PC-3 (cell line): Measurements from ENCODE around the gene SLC25A6. TPM values are rescaled to one million over a fixed set of nuclear protein-coding genes. Genes with fewer than 3 reads are reported as not detected.
A peak's percentile ranks its signal among the peaks of the same experiment; 100 is the strongest.

Source experiments
- ATAC-seq: fragments of 200-7000 bp; cut with Tn5 transposase; 2 replicates; pipeline ENCODE4 v1.9.1; 2020; ENCODE audit warnings: mild to moderate bottlenecking, moderate library complexity
- BruUV-seq: library from RNA; stranded (reverse); fragments of 400-500 nt; replicated peaks from 2 replicates; lab custom pipeline; 2021; lab: Mats Ljungman, UMichigan
- CTCF ChIA-PET: fragments of 300-600 bp; sonication (Branson Sonifier 250); formaldehyde crosslinking; loops from one replicate; lab custom pipeline; 2022; ENCODE audit warnings: antibody characterized with exemption; lab: Charles Lee
- POLR2A ChIA-PET: fragments of 300-600 bp; sonication (Branson Sonifier 250); formaldehyde crosslinking; loops from one replicate; lab custom pipeline; 2022; ENCODE audit warnings: antibody characterized with exemption; ENCODE audit not compliant: unreplicated experiment; lab: Charles Lee
- DNase-seq: peaks from one replicate; pipeline ENCODE4 v3.0.0-alpha.2; 2015
- H2AFZ ChIP-seq: fragments of 300-600 bp; sonication (generic); 2 replicates; pipeline ENCODE4 v1.6.0; 2016; ENCODE audit warnings: antibody characterized with exemption, low read length
- H3F3A ChIP-seq: fragments of 300-600 bp; sonication (generic); one replicate; pipeline ENCODE4 v1.6.0; 2017; ENCODE audit warnings: antibody characterized with exemption, low read length, control low read depth, mild to moderate bottlenecking; ENCODE audit not compliant: unreplicated experiment
- H3K27ac ChIP-seq: fragments of 300-600 bp; sonication (generic); 2 replicates; pipeline ENCODE4 v1.5.1; 2016; ENCODE audit warnings: mild to moderate bottlenecking, low read length
- H3K27me3 ChIP-seq: fragments of 300-600 bp; sonication (generic); 2 replicates; pipeline ENCODE4 v1.6.1; 2016; ENCODE audit warnings: low read length, mixed read lengths
- H3K36me3 ChIP-seq: fragments of 300-600 bp; sonication (generic); 2 replicates; pipeline ENCODE4 v1.6.1; 2016; ENCODE audit warnings: low read depth, mixed run types, low read length, mixed read lengths
- H3K4me1 ChIP-seq: fragments of 300-600 bp; sonication (generic); 2 replicates; pipeline ENCODE4 v1.5.1; 2016; ENCODE audit warnings: low read length; ENCODE audit not compliant: insufficient read depth
- H3K4me2 ChIP-seq: fragments of 300-600 bp; sonication (generic); 2 replicates; pipeline ENCODE4 v1.6.0; 2016; ENCODE audit warnings: low read length
- H3K4me3 ChIP-seq: fragments of 300-600 bp; sonication (generic); 2 replicates; pipeline ENCODE4 v1.5.1; 2016; ENCODE audit warnings: mild to moderate bottlenecking, low read length, mixed read lengths
- H3K79me2 ChIP-seq: fragments of 300-600 bp; sonication (generic); 2 replicates; pipeline ENCODE4 v1.6.1; 2017; ENCODE audit warnings: low read length, mixed read lengths
- H3K9ac ChIP-seq: fragments of 300-600 bp; sonication (generic); 2 replicates; pipeline ENCODE4 v1.6.0; 2016; ENCODE audit warnings: mild to moderate bottlenecking, low read length
- H3K9me2 ChIP-seq: fragments of 300-600 bp; sonication (generic); replicated peaks from 2 replicates; pipeline ENCODE4 v1.6.1; 2016; ENCODE audit warnings: mixed run types, low read length, mixed read lengths
- H3K9me3 ChIP-seq: fragments of 300-600 bp; sonication (generic); 2 replicates; pipeline ENCODE4 v1.6.1; 2016; ENCODE audit warnings: low read length, mixed read lengths
- H4K20me1 ChIP-seq: fragments of 300-600 bp; sonication (generic); 2 replicates; pipeline ENCODE4 v1.6.1; 2016; ENCODE audit warnings: low read length, mixed read lengths
- CTCF ChIP-seq: fragments of 300-600 bp; sonication (generic); conservative IDR thresholded peaks from 2 replicates; pipeline ENCODE4 v1.5.1; 2017; ENCODE audit warnings: antibody characterized with exemption, low read depth, mild to moderate bottlenecking, low read length
- EZH2 ChIP-seq: fragments of 300-600 bp; sonication (generic); IDR thresholded peaks from one replicate; pipeline ENCODE4 v1.6.1; 2017; ENCODE audit warnings: antibody characterized with exemption, mild to moderate bottlenecking, low read length; ENCODE audit not compliant: unreplicated experiment
- EZH2phosphoT487 ChIP-seq: fragments of 300-600 bp; sonication (generic); IDR thresholded peaks from 2 replicates; pipeline ENCODE4 v1.6.1; 2018; ENCODE audit warnings: mild to moderate bottlenecking, antibody characterized with exemption, low read length, borderline replicate concordance
- intact Hi-C: fragments of 100-400 bp; cut with micrococcal nuclease; formaldehyde crosslinking; loops from 2 replicates; pipeline ENCODE4 v1.9.0; 2023
- total RNA-seq: library from RNA; depleted of rRNA; stranded (reverse); fragments of >200 nt; gene quantifications from 2 replicates; pipeline ENCODE4 v1.2.3, GENCODE V29; 2014

The SLC25A6 gene
- total RNA-seq, 1 experiment from 2014 or later, result 178 TPM

- ChIA-PET CTCF (no interaction called here), POLR2A (no interaction called here)
- DNase-seq (peak; percentile 76), ATAC-seq (no peak; the same call in 1 of the 2 replicates)
- H3K9me2 ChIP-seq, result no peaks in the 10 kb centered on the region
- H3K9ac ChIP-seq, result peak overlapping the region; percentile 100
- peaks cover 44% of the 10 kb centered on the region for H3K36me3 ChIP-seq
- peaks cover 6% of the 10 kb centered on the region; the same call in 1 of the 2 replicates for H3K4me1 ChIP-seq
- H2AFZ ChIP-seq, result no peak overlapping the region
- TF ChIP-seq EZH2 (no peak), EZH2phosphoT487 (no peak), CTCF (no peak)
- peaks cover 51% of the 10 kb centered on the region for H4K20me1 ChIP-seq
- peak overlapping the region; percentile 96 for H3K4me2 ChIP-seq
- peak overlapping the region; percentile 97 for H3K4me3 ChIP-seq
- H3K9me3 ChIP-seq, result no peaks in the 10 kb centered on the region
- intact Hi-C loops, result no loop called here
- H3K79me2 ChIP-seq, result peaks cover 72% of the 10 kb centered on the region
- BruUV-seq, result TSS peak; percentile 36
- no peaks in the 10 kb centered on the region for H3K27me3 ChIP-seq
- peak overlapping the region; percentile 96 for H3K27ac ChIP-seq
- no peaks in the 10 kb centered on the region for H3F3A ChIP-seq
Measured at GRCh38 chrX:1391370-1391706, 575 bp downstream of the SLC25A6 start.

GRCh38 chrX:1390621-1391369, 1.1 kb downstream of the SLC25A6 start:
- ChIA-PET CTCF (no interaction called here), POLR2A (no interaction called here)
- Histone ChIP-seq H3K4me3 (peak overlapping the region; percentile 97), H3K9me3 (no peaks in the 10 kb centered on the region), H3K4me1 (peaks cover 6% of the 10 kb centered on the region; the same call in 1 of the 2 replicates), H4K20me1 (peaks cover 57% of the 10 kb centered on the region), H3K27me3 (no peaks in the 10 kb centered on the region), H3K9ac (peak overlapping the region; percentile 100), H2AFZ (no peak overlapping the region), H3K4me2 (peak overlapping the region; percentile 96), H3K36me3 (peaks cover 49% of the 10 kb centered on the region), H3K79me2 (peaks cover 70% of the 10 kb centered on the region), H3K27ac (peak overlapping the region; percentile 96; the same call in 1 of the 2 replicates), H3K9me2 (no peaks in the 10 kb centered on the region), H3F3A (no peaks in the 10 kb centered on the region)
- no TSS peak for BruUV-seq
- intact Hi-C loops, result no loop called here
- TF ChIP-seq CTCF, result no peak
- no peak for TF ChIP-seq EZH2phosphoT487
- no peak for TF ChIP-seq EZH2
- ATAC-seq, result no peak
- no peak for DNase-seq

GRCh38 chrX:1389993-1390285, 2.0 kb downstream of the SLC25A6 start:
- Histone ChIP-seq H4K20me1 (peaks cover 65% of the 10 kb centered on the region), H2AFZ (no peak overlapping the region), H3K36me3 (peaks cover 57% of the 10 kb centered on the region), H3K27ac (no peak overlapping the region), H3K9me3 (no peaks in the 10 kb centered on the region), H3K79me2 (peaks cover 62% of the 10 kb centered on the region), H3K4me1 (peaks cover 6% of the 10 kb centered on the region; the same call in 1 of the 2 replicates), H3K9me2 (no peaks in the 10 kb centered on the region), H3K4me3 (peak overlapping the region; percentile 97; the same call in 1 of the 2 replicates), H3K27me3 (no peaks in the 10 kb centered on the region), H3K4me2 (peak overlapping the region; percentile 96), H3F3A (no peaks in the 10 kb centered on the region), H3K9ac (no peak overlapping the region)
- BruUV-seq, result no TSS peak
- TF ChIP-seq CTCF (no peak), EZH2phosphoT487 (no peak), EZH2 (no peak)
- DNase-seq (no peak), ATAC-seq (no peak)
- ChIA-PET POLR2A (no interaction called here), CTCF (no interaction called here)
- intact Hi-C loops, result no loop called here
